Central memory CD8-positive, alpha-beta T cell (primary cell): ENCODE data around the gene ENDOU.

ENCODE experiments used
- ATAC-seq: fragments of 150-1000 bp; cut with Tn5 transposase; replicated peaks from 2 replicates; pipeline ENCODE4 v1.10.0; 2022; ENCODE audit warnings: mild to moderate bottlenecking, moderate FRiP score, moderate number of reproducible peaks; ENCODE audit not compliant: poor library complexity, severe bottlenecking; ENCODE audit errors: extremely low read depth
- DNase-seq, 2 donors: peaks; one replicate each; pipeline ENCODE4 v3.0.0; 2021; ENCODE audit warnings: low spot score in 2 of 2
- H3K27ac Mint-ChIP-seq: one replicate; pipeline ENCODE4 v1.8.0; 2022; ENCODE audit warnings: low read depth, mild to moderate bottlenecking, moderate library complexity, mixed read lengths
- H3K27me3 Mint-ChIP-seq: one replicate; pipeline ENCODE4 v1.8.0; 2022; ENCODE audit warnings: mixed read lengths
- H3K36me3 Mint-ChIP-seq: one replicate; pipeline ENCODE4 v1.8.0; 2022; ENCODE audit warnings: mild to moderate bottlenecking, moderate library complexity, mixed read lengths; ENCODE audit not compliant: insufficient read depth
- H3K4me1 Mint-ChIP-seq: one replicate; pipeline ENCODE4 v1.8.0; 2022; ENCODE audit warnings: mixed read lengths
- H3K4me3 Mint-ChIP-seq: one replicate; pipeline ENCODE4 v1.8.0; 2022; ENCODE audit warnings: mild to moderate bottlenecking, moderate library complexity, mixed read lengths
- H3K9me3 Mint-ChIP-seq: one replicate; pipeline ENCODE4 v1.8.0; 2022; ENCODE audit warnings: mixed read lengths

Gene ENDOU

DNA sequence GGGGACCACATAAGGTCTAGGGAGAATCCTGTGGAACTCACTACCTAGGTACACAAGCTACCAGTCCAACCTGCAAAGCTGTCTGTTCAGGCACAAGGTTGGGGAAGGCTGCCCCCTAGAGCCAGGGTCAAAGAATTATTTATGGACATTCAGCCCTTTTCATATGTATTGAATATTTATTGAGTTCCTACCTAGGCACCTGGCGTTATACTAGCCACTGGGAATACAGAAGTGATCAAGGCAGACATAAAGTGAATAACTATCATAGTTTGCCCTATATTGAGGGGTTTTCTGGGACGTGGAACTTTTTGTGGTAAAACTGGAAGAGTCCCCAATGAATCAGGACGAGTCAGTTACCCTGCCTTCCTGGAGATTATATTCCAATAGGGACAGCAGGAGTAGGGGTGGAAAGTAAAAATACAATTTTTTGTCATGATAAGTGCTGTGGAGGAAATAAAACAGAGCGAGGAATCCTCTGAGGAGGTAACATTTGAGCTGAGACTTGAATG lies 42.0 kb upstream of the ENDOU start:
- Mint-ChIP-seq H3K27ac (no peak overlapping the region), H3K36me3 (peaks cover 5% of the 10 kb centered on the region), H3K4me1 (peaks cover 13% of the 10 kb centered on the region), H3K27me3 (no peaks in the 10 kb centered on the region), H3K9me3 (no peaks in the 10 kb centered on the region), H3K4me3 (no peak overlapping the region)
- ATAC-seq, result peak; percentile 73
- peak; percentile 49 to 54 for DNase-seq

DNA sequence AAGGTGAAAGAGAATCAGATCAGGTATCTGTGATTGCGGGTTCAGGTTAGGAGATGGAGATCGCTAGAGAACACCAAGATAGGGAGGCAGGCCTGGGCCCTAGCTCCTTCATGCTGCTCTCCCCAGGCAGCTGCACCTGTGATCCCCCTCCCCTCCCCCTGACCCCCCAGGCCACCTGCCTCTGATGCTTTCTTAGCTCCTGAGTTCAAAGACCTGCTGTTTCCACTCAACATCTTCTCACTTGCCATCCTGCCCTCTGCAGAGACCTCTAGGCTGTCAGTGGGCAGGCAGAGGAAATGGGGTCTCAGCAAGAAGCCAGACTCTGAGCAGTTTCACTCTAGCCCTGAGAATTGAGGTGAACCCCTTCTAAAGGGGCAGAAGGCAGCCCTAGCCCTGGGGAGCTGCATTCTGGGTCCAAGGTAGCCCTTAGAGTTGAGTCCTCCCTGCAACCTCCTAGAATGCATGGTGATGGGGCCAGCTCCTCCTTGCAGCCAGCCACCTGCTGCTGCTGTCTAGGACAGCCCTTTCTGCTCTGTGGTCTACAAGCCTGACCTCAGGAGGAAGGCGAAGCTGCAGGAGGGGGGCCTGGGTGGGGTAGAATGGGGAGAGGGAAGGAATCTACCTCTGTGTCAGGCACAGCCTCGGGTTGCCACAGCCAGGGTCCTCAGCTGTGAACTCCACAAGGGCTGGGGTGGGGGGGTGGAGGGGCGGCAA lies 41.4 kb upstream of the ENDOU start:
- Mint-ChIP-seq H3K27me3 (no peaks in the 10 kb centered on the region), H3K9me3 (no peaks in the 10 kb centered on the region), H3K4me1 (peaks cover 12% of the 10 kb centered on the region), H3K27ac (no peak overlapping the region), H3K36me3 (peaks cover 5% of the 10 kb centered on the region), H3K4me3 (no peak overlapping the region)
- peak; percentile 77 for ATAC-seq
- DNase-seq, result no peak

DNA sequence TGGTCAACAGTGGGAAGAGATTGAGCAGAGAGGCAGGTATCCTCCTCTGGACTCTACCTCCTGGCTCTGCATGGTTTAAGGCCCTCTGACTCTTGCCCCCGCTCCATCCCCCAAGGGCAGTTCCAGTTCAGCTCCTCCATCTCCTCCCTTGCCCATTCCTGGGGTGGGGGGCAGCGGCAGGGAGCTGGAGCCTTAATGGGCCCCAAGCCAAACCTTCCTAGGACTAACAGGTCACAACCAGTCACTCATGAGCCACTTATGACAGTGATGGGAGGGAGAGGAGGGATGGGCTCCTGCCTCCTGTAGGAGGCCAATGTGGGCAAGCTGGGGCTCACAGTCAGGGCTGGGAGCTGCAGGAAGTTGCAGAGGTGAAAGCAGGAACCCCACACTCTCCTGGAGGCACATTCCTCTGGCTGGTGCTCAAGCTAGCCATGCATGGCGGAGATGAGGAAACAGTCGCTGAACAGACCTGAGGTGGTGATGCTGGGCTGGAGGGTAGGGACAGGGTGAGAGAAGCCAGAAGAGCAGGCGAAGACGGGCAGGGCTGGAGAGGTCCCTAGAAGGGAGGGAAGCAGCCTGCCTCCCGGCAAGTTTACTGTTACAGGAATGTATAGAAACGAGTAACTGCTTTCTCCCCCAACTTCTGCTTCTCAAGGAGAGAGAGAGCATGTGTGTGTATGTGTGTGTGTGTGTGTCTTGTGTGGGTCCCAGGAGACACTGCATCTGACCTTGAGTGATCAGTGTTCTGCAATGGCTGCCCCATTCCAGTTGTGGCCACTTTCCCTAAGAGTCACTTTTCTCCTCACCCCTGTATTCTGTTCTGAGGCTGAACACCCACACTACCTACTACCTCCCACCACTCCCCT lies 38.4 kb upstream of the ENDOU start:
- peaks cover 12% of the 10 kb centered on the region for H3K4me1 Mint-ChIP-seq
- no peak for ATAC-seq
- no peak overlapping the region for H3K27ac Mint-ChIP-seq

DNA sequence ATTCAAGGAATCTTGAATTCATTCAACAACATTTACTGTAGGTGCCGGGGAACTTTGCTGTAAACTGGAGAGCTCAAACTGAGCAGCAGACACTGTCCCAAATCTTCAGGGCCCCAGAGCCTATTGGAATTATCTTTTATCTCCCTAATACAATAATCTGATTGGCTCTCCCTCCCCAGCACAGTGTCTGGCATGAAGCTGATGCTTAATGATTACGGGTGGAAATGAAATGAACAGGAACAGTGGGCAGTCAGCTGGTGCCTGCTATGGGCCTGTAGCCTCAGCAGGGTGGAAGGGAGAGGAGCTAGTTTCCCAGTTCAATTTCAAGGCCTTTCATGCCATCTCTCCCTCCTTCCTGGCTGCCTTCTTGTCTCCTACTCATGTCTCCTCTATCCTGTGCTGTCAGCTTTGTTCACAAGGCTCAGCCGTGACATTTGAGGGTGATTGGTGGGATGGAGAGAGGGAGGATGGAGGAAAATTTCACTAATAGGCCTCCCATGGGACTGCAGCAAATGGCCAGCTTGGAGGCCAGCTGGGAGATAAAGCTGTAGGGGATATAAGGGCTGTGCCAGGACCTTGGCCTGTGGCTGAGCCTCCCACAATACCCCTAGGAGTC lies 37.7 kb upstream of the ENDOU start:
- H3K4me3 Mint-ChIP-seq, result no peak overlapping the region
- peaks cover 12% of the 10 kb centered on the region for H3K4me1 Mint-ChIP-seq
- H3K27ac Mint-ChIP-seq, result no peak overlapping the region

More for the DNA sequence above, 38.4 kb upstream of the ENDOU start:
- Mint-ChIP-seq H3K9me3 (no peaks in the 10 kb centered on the region), H3K27me3 (no peaks in the 10 kb centered on the region), H3K4me3 (no peak overlapping the region), H3K36me3 (peaks cover 8% of the 10 kb centered on the region)
- no peak for DNase-seq

DNA sequence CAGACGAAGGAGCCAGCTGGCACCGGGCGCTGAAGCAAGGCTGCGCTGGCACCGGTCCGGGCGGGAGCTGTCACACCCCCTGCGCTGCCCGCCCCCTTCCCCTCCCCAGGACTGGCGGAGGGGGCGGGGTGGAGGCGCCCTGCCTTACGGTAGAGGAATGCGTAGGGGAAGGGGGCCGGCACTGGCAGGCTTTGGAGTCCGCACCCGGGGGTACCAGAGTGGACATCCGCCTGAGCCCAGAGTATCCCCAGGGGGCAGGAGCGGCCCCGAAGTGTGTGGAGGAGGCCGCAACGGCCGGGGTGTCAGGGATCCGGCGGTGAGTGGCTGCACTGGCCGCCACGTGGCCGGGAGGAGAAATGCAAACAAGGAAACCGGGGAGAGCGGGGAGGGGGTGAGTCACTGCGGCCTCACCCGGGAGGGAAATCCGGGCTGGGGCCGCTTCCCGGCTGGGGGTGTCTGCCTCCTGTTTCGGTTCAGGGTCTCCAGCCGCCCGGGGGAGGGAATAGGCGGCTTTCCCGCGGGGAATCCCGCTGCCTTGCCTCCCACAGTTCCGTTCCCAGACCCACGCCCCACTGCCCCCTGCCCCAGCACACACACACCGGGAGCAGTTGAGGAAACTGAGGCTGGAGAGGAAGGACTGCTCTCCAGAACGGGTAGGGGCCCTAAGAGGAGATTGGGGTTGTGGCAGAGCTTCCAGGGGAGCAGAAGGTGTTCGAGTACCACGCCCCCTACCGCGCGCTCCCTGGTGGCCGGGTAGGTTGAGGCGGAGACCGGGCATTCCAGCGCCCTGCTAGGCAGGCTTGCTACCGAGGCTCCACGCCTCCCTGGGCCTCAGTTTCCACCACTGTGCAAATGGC lies 33.8 kb upstream of the ENDOU start, which contains the start of gene RAPGEF3:
Gene RAPGEF3 (minus strand): TSS at position 47 of the 857 bp plus-strand sequence. CDS start 324 bp downstream, outside the sequence.
- H3K9me3 Mint-ChIP-seq, result no peaks in the 10 kb centered on the region
- peaks cover 6% of the 10 kb centered on the region for H3K36me3 Mint-ChIP-seq
- peaks cover 19% of the 10 kb centered on the region for H3K4me1 Mint-ChIP-seq
- no peaks in the 10 kb centered on the region for H3K27me3 Mint-ChIP-seq
- no peak within 1 kb of the TSS for H3K27ac Mint-ChIP-seq
- DNase-seq, result peak in 1 of 2 donors; percentile 24
- H3K4me3 Mint-ChIP-seq, result peak within 1 kb of the TSS; percentile 70
- ATAC-seq, result peak; percentile 60

More for the DNA sequence above, 37.7 kb upstream of the ENDOU start:
- Mint-ChIP-seq H3K27me3 (no peaks in the 10 kb centered on the region), H3K9me3 (no peaks in the 10 kb centered on the region), H3K36me3 (peaks cover 8% of the 10 kb centered on the region)
- DNase-seq (no peak), ATAC-seq (no peak)

DNA sequence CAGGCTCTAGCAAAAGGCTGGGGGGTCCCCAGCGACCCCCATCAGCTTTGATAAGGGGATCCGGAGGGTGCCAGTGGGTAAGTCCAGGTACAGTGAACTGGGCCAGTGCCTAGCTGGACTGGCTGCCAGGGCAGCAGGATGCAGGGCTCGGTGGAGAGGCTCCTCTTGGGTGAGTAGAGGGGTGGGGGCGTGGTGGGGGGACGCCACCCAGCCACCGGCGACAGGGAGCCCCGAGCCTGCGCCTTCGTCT lies 33.2 kb upstream of the ENDOU start:
- Mint-ChIP-seq H3K36me3 (peaks cover 3% of the 10 kb centered on the region), H3K27ac (no peak overlapping the region), H3K27me3 (no peaks in the 10 kb centered on the region), H3K4me1 (peaks cover 19% of the 10 kb centered on the region), H3K9me3 (no peaks in the 10 kb centered on the region), H3K4me3 (peak overlapping the region; percentile 70)
- DNase-seq (no peak), ATAC-seq (no peak)

DNA sequence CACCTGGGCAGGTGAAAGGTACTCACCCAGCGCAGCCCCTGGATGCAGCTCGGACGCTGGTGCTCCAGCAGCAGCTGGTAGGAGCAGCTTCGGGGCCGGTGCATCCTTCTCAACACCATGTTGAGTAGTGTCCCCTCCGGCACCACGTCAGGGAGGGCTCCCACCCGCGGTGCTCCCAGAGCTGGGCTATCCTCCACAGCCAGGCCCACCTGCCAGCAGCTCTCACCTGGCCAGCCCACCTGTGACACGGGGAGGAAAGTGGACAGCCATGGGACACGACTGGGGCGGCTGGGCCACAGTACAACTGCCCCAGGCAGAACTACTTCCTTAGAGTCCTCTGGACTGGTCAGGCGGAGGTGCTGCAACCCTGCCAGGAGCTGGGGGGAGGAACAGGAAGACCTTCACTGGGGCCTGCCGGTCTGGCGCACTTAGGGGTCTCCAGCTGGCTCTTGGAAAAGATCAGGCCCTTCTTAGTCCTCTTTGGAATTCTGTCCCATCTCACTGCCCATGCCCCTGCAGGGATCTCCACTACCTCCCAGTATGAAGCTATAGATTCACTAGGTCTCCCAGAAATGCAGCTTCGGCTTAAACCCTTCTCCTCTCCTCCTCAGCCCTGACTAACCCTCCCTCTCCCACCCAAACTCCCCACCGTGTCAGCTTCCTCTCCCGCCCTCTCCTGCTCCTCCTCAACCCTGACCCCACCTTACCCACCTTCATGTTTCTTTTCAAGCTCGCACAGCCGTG lies 32.7 kb upstream of the ENDOU start:
- Mint-ChIP-seq H3K36me3 (peaks cover 2% of the 10 kb centered on the region), H3K27me3 (no peaks in the 10 kb centered on the region), H3K4me3 (peak overlapping the region; percentile 70), H3K27ac (no peak overlapping the region), H3K9me3 (no peaks in the 10 kb centered on the region), H3K4me1 (peaks cover 24% of the 10 kb centered on the region)
- no peak for ATAC-seq
- DNase-seq, result no peak

DNA sequence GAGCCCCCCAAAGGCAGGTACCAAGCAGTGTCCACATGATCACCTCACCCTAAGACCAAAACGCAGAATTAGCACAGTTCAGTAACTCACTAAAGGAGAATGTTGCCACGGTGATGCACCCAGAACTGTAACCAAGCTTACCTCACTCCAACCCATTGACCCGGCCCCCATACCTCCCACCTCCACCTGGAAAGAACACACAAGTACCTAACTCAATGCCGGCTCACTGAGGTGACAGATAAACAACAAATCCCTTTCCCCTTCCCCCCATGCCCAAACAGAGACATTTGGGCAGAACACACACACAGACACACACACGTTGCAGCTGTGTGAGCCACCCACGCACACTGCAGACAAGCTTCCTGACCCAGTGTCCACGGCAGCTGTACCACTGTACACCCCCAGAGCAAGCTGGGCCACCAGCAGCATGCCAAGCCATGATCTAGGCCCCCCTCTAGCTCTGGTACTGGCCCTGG lies 32.1 kb upstream of the ENDOU start:
- H3K27me3 Mint-ChIP-seq, result no peaks in the 10 kb centered on the region
- H3K4me3 Mint-ChIP-seq, result no peak overlapping the region
- no peaks in the 10 kb centered on the region for H3K9me3 Mint-ChIP-seq
- H3K4me1 Mint-ChIP-seq, result peaks cover 24% of the 10 kb centered on the region
- ATAC-seq (no peak), DNase-seq (no peak)
- peaks cover 2% of the 10 kb centered on the region for H3K36me3 Mint-ChIP-seq
- no peak overlapping the region for H3K27ac Mint-ChIP-seq

DNA sequence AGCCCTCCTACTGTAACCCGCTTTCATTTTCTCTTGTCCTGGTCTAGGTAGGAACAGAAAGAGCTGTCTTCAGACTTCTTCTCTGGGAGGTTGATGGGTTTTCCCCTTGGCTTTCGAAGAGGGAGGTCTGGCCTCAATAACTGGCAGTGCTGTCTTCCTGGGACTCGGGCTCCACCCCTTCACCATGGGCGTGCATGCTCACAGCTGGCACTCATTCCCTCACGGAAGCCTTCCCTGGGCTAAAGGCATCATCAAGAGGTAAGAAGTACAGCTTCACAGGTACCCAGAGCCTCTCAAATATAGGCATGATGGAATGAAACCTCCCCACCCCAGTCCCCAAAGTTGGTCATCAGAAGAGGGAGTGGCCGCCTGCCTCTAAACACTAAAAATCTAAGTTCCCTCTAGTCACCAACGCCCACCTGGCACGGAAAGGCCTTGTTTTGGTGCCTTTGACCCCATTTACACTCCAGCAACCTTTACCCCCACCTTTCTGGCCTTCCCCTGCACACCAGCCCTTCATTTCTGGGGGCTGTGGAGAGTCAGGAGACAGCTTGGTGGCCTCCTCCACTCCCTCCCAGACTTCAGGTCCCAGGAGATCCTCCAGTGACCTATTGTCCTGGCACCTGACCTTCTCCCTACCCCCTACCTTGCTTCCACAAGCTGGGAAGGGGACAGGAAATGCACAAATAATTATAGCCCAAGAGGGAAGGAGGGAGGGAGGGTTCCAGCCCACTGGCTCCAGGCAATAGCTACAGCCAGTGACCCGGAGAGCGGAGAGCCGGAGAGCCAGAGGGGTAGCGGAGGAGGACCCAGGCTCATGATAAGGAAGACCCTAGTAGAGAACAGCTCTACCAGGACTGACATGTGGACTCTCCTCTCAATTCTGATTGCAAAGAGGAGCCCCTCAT lies 30.6 kb upstream of the ENDOU start:
- Mint-ChIP-seq H3K4me1 (peaks cover 24% of the 10 kb centered on the region), H3K4me3 (peak overlapping the region; percentile 1)

DNA sequence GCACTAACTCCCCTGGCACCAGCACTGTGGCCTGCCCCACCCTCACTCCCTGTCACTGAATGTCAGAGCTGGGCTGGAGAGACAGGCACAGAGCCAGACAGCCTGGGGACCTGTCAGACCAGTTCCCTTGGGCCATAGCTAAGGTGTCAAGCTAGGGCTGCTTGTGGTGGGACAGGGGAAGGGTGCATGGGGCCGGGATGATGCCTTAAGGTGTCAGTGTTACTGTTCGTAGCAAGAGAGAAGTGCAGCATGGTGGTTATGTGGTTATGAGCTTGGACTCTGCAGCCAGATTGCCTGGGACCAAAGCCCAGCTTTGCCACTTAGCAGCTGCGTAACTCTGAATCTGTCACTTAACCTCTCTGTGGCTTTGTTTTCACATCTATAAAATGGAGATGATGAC lies 29.6 kb upstream of the ENDOU start:
- peaks cover 24% of the 10 kb centered on the region for H3K4me1 Mint-ChIP-seq

More for the DNA sequence above, 30.6 kb upstream of the ENDOU start:
- no peak for DNase-seq
- Mint-ChIP-seq H3K27me3 (no peaks in the 10 kb centered on the region), H3K36me3 (peaks cover 2% of the 10 kb centered on the region), H3K9me3 (no peaks in the 10 kb centered on the region), H3K27ac (no peak overlapping the region)
- ATAC-seq, result peak; percentile 29

DNA sequence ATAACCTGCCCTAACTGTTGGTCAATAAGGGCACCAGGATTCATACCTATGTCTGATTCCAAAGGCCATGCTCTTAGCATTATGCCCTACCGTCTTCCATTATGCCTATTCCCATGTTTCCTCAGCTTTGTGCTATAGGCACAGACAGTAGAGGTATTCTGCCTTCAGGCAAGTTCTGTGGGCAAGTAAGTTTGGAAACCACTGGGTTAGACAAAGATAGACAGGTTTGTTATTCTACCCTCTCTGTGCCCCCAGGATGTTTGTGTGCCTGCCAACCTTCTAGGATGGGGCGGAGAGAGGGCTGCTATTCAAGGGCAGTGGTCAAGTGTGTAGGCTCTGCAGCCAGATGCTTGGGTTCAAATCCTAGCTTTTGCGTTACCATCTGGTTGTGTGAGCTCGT lies 28.8 kb upstream of the ENDOU start:
- peaks cover 24% of the 10 kb centered on the region for H3K4me1 Mint-ChIP-seq
- H3K27me3 Mint-ChIP-seq, result no peaks in the 10 kb centered on the region
- no peaks in the 10 kb centered on the region for H3K9me3 Mint-ChIP-seq
- no peak overlapping the region for H3K27ac Mint-ChIP-seq
- peaks cover under 1% of the 10 kb centered on the region for H3K36me3 Mint-ChIP-seq
- no peak for DNase-seq
- no peak for ATAC-seq
- H3K4me3 Mint-ChIP-seq, result no peak overlapping the region

More for the DNA sequence above, 29.6 kb upstream of the ENDOU start:
- Mint-ChIP-seq H3K36me3 (peaks cover 2% of the 10 kb centered on the region), H3K27me3 (no peaks in the 10 kb centered on the region), H3K27ac (no peak overlapping the region), H3K4me3 (no peak overlapping the region), H3K9me3 (no peaks in the 10 kb centered on the region)
- peak; percentile 37 for ATAC-seq
- DNase-seq, result no peak
